ENCODE results near the gene BMPR1B.
"Not testable (repeated sequence)": the region's sequence is repeated elsewhere in the genome, so short reads cannot be mapped to it uniquely, and the experiment has no call there.

BMPR1B gene

GRCh38 chr4:95049551-95050233, 291.9 kb downstream of the BMPR1B start:
- DNase-seq, result no peak

DNA sequence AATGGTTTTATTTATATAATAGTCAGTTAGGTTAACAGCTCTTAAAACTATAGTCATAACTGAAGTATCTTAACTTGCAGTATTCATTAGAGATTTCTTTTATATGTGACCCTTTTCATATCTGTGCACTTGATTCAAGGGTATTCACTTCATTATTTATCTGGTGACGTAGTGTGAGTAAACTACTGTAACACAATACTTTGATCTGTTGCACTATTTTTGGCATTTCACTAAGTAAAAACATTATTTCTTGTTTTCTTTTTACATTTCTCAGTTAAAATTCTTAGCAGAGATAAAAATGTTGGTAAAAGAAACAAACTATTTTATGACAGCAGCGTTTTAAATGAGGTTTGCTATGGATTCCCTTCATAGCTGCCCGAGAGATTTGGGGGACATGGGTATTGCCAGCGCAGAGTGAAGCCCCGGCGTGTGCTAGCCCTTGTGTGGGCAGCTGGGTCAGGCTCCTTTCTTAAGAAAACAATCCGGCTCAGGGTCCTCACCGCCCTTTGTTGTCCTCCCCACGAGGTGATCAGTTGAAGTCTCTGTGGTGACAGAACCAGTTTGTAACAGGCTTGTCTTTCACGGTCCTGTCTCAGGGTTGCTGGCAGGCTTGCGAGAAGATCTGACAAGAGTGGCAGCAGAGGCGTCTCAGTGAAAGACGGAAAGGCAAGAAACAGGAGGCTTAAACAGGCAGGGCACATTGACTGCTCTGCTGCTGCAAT, 293.4 kb downstream of the BMPR1B start:
- DNase-seq, result no peak

DNA sequence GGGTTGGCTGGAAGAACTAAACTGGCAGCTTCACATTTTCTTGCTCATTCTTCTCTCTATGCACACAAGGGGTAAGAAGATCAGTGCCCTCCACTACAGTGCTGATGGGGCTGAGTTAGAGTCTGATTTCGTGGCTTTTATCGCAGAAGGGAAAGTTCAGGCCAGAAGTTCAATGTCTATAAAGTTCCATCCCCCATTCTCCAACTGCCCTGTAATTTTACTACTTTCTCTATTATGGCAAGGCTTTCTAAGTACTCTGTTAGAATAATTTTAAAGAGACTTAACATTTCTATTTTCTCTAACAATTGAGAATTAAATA, 293.9 kb downstream of the BMPR1B start:
- no peak for DNase-seq

- DNase-seq, result no peak
Observed at GRCh38 chr4:95058991-95059390, 301.2 kb downstream of the BMPR1B start.

GRCh38 chr4:95059663-95060062, 301.9 kb downstream of the BMPR1B start:
- DNase-seq, result no peak

GRCh38 chr4:95061220-95061619, 303.5 kb downstream of the BMPR1B start:
- no peak for DNase-seq

DNA sequence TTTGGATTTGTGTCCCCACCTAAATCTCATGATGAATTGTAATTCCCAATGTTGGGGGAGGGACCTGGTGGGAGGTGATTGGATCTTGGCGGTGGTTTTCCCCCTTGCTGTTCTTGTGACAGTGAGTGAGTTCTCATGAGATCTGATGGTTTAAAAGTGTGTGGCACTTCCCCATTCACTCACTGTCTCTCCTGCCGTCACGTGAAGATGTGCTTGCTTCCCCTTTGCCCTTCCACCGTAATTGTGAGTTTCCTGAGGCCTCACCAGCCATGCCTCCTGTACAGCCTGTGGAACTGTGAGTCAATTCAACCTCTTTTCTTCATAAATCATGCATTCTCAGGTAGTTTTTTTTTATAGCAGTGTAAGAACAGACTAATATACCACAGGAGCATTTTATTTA, 304.0 kb downstream of the BMPR1B start:
- not testable (repeated sequence) for DNase-seq

DNA sequence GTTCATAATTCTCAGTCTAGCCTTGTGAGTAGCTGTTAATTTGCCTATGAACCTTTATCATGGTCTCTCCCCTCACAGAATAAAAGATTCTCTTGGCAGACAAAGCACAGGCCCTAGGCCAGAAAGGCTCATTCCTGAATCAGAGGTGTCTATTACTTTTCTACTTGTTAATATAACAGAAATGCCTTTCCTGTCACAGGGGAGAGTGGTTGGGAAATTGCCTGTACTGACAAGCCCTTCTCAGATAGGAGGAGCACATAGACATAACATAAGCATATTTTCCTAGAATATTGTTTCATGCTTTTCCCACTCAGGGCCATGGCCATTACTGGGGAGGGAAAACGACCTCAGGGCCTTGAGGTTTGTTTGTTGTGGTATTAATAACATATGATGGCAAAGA, 308.3 kb downstream of the BMPR1B start:
- DNase-seq, result no peak

DNA sequence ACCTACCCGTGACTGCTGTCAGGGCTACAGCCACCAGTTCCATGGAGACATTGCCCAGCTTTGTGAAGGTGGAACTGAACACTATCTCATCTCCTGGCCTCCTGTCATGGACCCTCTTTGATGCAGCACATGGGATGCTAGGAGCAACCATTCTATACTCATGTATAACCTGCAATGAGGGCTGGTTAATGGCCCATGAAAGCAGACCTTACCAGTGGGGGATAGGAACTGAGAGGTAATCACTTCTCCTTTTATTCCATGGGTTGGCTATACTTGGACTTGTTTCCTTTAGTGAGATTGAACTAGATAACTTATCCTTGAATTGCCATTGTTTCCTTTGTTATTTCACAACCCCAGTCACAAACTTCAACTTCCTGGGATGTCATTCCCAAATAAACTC, 310.6 kb downstream of the BMPR1B start:
- no peak for DNase-seq

- DNase-seq, result no peak
Observed at GRCh38 chr4:95068818-95069478, 311.2 kb downstream of the BMPR1B start.

- DNase-seq, result no peak
Observed at GRCh38 chr4:95071851-95072250, 314.1 kb downstream of the BMPR1B start.

- DNase-seq, result no peak
Observed at GRCh38 chr4:95073646-95074045, 315.9 kb downstream of the BMPR1B start.

- no peak for DNase-seq
Observed at GRCh38 chr4:95077864-95078263, 320.1 kb downstream of the BMPR1B start.

- no peak for DNase-seq
Observed at GRCh38 chr4:95080969-95081368, 323.2 kb downstream of the BMPR1B start.

DNA sequence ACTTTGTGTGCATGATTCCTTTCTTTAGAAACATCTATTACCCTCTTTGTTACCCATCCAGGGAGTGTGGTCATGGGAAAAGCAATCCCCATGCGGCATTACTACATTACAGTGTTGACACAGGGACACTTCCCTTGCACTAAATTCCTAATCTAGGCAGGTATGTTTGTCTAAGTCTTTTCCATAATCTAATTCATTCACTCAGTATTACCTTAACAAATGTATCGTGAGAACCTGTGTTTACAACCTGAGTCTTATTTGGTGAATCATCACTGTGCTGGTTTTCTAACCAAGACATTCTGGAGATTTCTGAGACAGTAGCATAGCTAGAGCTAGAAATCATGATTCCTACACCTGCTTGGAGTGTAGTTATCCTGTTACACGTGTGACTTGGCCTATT, 326.8 kb downstream of the BMPR1B start:
- no peak for DNase-seq

- DNase-seq, result no peak
Observed at GRCh38 chr4:95085124-95085833, 327.5 kb downstream of the BMPR1B start.

DNA sequence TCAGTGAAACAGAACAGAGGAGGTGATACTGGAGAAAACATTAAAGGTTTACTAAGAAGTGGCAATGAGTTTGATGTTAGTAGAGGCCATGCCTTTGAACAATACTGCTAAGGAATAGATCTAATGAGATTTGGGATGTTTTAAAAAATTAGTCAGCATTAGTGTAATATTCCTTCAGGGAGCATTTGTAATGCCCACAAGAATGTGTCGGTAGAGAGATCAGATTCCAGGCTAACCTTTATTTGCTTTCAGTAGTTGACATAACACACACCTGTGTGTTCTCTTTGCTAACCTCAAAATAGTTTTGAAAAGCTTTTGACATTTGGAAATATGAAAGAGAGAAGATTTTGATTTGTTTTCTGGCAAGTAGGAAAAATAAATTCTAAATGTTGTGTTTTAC, 328.8 kb downstream of the BMPR1B start:
- no peak for DNase-seq

DNA sequence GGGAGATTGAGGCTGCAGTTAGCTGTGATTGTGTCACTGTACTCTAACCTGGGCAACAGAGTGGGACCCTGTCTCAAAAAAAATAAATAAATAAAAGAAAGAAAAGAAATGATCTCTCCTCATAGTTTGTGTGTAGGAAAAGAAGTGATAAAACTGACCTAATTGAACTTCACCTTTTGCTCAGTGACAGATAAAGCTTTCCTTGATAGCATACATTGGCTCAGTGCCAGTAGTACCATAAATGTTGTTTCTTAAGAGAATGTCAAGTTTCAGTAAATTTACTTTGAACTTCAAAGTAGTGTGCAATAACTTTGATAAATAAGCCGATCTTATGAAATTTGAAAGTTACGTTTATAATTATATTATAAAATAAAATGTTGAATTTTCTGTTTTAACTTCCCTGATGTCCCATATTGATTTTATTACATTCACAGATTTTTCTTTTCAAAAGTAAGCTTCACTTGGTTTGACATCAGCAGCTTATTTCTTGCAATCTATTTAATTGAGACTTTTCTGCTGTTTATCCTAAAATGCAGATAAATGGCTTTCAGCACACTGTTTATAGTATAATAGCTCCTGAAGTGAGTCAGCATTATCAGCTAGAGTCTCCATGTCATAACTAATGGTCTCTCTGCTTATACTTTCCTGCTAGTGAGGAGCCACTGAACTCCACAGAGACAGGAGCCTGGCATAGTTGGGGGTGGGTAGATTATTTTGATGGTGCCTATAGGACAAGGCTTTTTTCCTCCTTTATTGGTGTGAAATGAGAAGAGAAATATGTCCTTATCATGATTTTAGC, 330.1 kb downstream of the BMPR1B start:
- no peak for DNase-seq

DNA sequence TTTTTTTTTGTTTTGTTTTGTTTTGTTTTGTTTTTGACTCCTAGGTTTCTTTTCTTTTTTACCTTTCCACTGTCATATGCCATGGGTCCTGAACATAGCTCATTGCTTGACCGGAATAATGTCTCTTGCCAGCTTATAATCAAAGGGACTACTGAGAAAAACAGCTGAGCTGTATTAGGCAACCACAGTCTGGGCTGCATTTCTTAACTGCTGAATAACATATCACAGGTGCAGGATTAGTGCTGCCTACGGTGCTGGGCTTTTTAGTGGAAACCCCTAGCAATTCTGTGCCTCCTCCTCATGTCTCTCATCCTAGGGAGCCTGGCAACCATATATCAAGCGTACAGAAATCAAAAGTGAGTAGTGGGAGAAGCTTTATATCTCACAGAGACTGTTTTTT, 333.5 kb downstream of the BMPR1B start:
- DNase-seq, result no peak

DNA sequence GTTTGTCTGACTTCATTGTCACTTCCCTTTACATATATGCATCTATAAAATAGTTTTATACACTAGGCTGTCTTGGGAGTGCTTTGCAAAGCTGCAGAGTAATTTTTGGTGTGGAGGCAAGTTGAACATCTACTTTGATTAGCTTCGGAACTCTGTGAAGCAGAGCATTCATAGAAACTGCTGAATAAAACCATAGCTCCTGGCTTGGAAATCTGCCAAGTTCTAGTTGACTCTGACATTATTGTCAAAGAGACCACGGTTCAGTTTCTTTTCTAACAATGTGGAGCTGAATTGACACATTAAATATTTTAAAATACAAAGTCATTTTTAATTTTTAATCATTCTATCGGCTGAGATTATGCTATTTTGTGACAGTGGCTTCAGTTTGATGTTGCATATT, 335.0 kb downstream of the BMPR1B start:
- DNase-seq, result no peak

- no peak for DNase-seq
Observed at GRCh38 chr4:95093460-95093859, 335.7 kb downstream of the BMPR1B start.

DNA sequence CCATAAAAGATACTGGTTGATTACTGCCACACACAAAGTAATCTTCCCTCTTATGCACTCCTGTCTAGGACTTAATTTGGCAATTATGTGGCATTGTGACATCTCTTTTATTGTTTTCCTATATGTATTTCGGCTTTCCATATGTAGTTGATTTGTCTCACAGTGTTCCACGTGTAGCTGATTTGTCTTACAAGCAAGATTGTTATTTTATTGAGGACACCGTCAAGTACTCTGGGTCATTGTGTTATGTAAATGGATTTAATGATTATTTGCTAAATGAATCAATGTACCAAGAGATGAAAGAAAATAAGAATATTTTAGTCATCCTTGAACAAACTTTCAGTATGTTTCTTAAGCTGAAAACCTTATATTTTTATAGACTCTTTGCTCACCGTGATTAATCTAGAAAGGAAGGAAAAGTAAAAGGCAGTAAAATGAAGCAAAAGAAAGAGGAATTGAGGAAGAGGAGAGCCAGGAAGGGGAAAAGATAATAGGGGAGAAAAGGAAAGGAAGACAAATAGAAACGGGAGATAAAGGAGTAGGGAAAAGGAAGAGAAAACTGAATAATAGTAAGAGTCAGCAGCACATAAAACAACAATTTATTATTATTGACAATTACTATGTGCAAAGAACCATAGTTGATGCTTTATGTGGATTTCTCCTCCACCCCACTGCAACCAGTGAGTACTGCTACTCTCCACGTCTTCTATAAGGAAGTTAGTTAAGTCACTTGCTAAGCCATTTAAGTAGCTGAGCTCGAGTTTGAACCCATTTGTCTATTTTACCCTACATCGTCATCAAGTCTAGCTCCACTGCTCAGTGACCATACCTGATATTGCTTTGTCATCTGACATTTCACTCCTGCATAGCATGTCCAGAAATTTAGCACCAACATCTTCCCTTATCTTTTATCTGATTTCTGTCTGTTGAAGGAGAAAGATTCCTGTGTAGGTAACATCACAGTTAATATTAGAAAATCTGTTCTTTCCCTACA, 336.5 kb downstream of the BMPR1B start:
- no peak for DNase-seq

Measured in NCI-H146 (cell line).